DOHH2 (cell line): Measurements from ENCODE around the gene RHBDF2.
A peak's percentile ranks its signal among the peaks of the same experiment; 100 is the strongest.

Experiments used
- H3F3A ChIP-seq: fragments of 200-600 bp; sonication (generic), shearing (Covaris generic); 2 replicates; pipeline ENCODE4 v1.6.0; 2016; ENCODE audit warnings: antibody characterized with exemption, mild to moderate bottlenecking; ENCODE audit not compliant: control insufficient read depth, insufficient read depth
- H3K27ac ChIP-seq: fragments of 200-600 bp; sonication (generic); 2 replicates; pipeline ENCODE4 v1.5.1; 2014; ENCODE audit warnings: low read depth, mild to moderate bottlenecking, low read length, moderate library complexity
- H3K27me3 ChIP-seq: fragments of 200-600 bp; sonication (generic); 2 replicates; pipeline ENCODE4 v1.6.1; 2014; ENCODE audit warnings: mild to moderate bottlenecking, low read length, mixed read lengths; ENCODE audit not compliant: control insufficient read depth
- H3K36me3 ChIP-seq: fragments of 200-600 bp; sonication (generic); 2 replicates; pipeline ENCODE4 v1.6.1; 2014; ENCODE audit warnings: mild to moderate bottlenecking, low read length, moderate library complexity, mixed read lengths; ENCODE audit not compliant: control insufficient read depth
- H3K4me1 ChIP-seq: fragments of 200-600 bp; sonication (generic); 2 replicates; pipeline ENCODE4 v1.6.1; 2014; ENCODE audit warnings: mild to moderate bottlenecking, low read length, mixed read lengths; ENCODE audit not compliant: control insufficient read depth
- H3K4me2 ChIP-seq: fragments of 200-600 bp; sonication (generic); 2 replicates; pipeline ENCODE4 v1.6.0; 2014; ENCODE audit warnings: mild to moderate bottlenecking, low read length, moderate library complexity
- H3K4me3 ChIP-seq: fragments of 200-600 bp; sonication (generic); 2 replicates; pipeline ENCODE4 v1.5.1; 2014; ENCODE audit warnings: mild to moderate bottlenecking, low read length, mixed read lengths
- H3K79me2 ChIP-seq: fragments of 200-600 bp; sonication (generic); 2 replicates; pipeline ENCODE4 v1.6.1; 2014; ENCODE audit warnings: mild to moderate bottlenecking, low read length, mixed read lengths; ENCODE audit not compliant: control insufficient read depth
- H3K9me2 ChIP-seq: fragments of 200-600 bp; sonication (generic); replicated peaks from 2 replicates; pipeline ENCODE4 v1.6.1; 2014; ENCODE audit warnings: mild to moderate bottlenecking, low read length, mixed read lengths; ENCODE audit not compliant: control insufficient read depth
- H3K9me3 ChIP-seq: fragments of 200-600 bp; sonication (generic); 2 replicates; pipeline ENCODE4 v1.6.1; 2014; ENCODE audit warnings: antibody characterized with exemption, low read length, mixed read lengths; ENCODE audit not compliant: control insufficient read depth, insufficient read depth
- H4K20me1 ChIP-seq: fragments of 200-600 bp; sonication (generic); 2 replicates; pipeline ENCODE4 v1.6.0; 2014; ENCODE audit warnings: low read depth, mild to moderate bottlenecking, antibody characterized with exemption, low read length, moderate library complexity; ENCODE audit not compliant: control insufficient read depth, insufficient read depth
- CTCF ChIP-seq: fragments of 200-600 bp; sonication (generic); IDR thresholded peaks from one replicate; pipeline ENCODE4 v1.5.1; 2014; ENCODE audit warnings: antibody characterized with exemption, mild to moderate bottlenecking, low read depth, low read length; ENCODE audit not compliant: poor library complexity, severe bottlenecking
- EZH2phosphoT487 ChIP-seq: fragments of 200-600 bp; sonication (generic); IDR thresholded peaks from 2 replicates; pipeline ENCODE4 v1.6.1; 2017; ENCODE audit warnings: borderline replicate concordance, mild to moderate bottlenecking, antibody characterized with exemption, low read length, moderate library complexity, mixed read lengths

Gene RHBDF2

GRCh38 chr17:76478730-76479514 is 22.3 kb downstream of the RHBDF2 start:
- H4K20me1 ChIP-seq, result no peaks in the 10 kb centered on the region
- H3K9me3 ChIP-seq, result no peaks in the 10 kb centered on the region
- H3K9me2 ChIP-seq, result no peaks in the 10 kb centered on the region
- H3K4me2 ChIP-seq, result peak overlapping the region; percentile 53
- TF ChIP-seq CTCF, result no peak
- no peak for TF ChIP-seq EZH2phosphoT487
- H3K36me3 ChIP-seq, result peaks cover 52% of the 10 kb centered on the region
- H3F3A ChIP-seq, result peaks cover 18% of the 10 kb centered on the region
- H3K27ac ChIP-seq, result peak overlapping the region; percentile 96
- H3K4me3 ChIP-seq, result peak overlapping the region; percentile 50
- no peaks in the 10 kb centered on the region; the same call in none of the 2 replicates for H3K79me2 ChIP-seq
- H3K4me1 ChIP-seq, result peaks cover 47% of the 10 kb centered on the region
- H3K27me3 ChIP-seq, result no peaks in the 10 kb centered on the region

- H3K4me1 ChIP-seq, result peaks cover 39% of the 10 kb centered on the region
- H3K27me3 ChIP-seq, result no peaks in the 10 kb centered on the region
- H3K79me2 ChIP-seq, result no peaks in the 10 kb centered on the region; the same call in 1 of the 2 replicates
- no peak overlapping the region for H3K4me2 ChIP-seq
- H3K9me3 ChIP-seq, result no peaks in the 10 kb centered on the region
- H3K9me2 ChIP-seq, result no peaks in the 10 kb centered on the region
- no peak overlapping the region for H3K4me3 ChIP-seq
- H3F3A ChIP-seq, result peaks cover 17% of the 10 kb centered on the region
- no peak for TF ChIP-seq EZH2phosphoT487
- TF ChIP-seq CTCF, result no peak
- no peak overlapping the region for H3K27ac ChIP-seq
- peaks cover 53% of the 10 kb centered on the region for H3K36me3 ChIP-seq
- no peaks in the 10 kb centered on the region for H4K20me1 ChIP-seq
These were observed 23.1 kb downstream of the RHBDF2 start for GRCh38 chr17:76478097-76478496.

GRCh38 chr17:76477576-76477975 is 23.6 kb downstream of the RHBDF2 start:
- Histone ChIP-seq H3K9me2 (no peaks in the 10 kb centered on the region), H3K79me2 (no peaks in the 10 kb centered on the region; the same call in 1 of the 2 replicates), H3K4me3 (no peak overlapping the region), H3F3A (peaks cover 12% of the 10 kb centered on the region), H3K36me3 (peaks cover 54% of the 10 kb centered on the region), H3K27me3 (no peaks in the 10 kb centered on the region), H4K20me1 (no peaks in the 10 kb centered on the region), H3K27ac (no peak overlapping the region), H3K4me2 (no peak overlapping the region), H3K4me1 (peaks cover 34% of the 10 kb centered on the region), H3K9me3 (no peaks in the 10 kb centered on the region)
- no peak for TF ChIP-seq EZH2phosphoT487
- no peak for TF ChIP-seq CTCF
